Lower lobe of right lung (tissue), 2 donors: ENCODE data around the gene VENTX. TPM values are rescaled to one million over a fixed set of nuclear protein-coding genes. Genes with fewer than 3 reads are reported as not detected.

Source experiments
- ATAC-seq, 2 donors: fragments of 200-7000 bp; cut with Tn5 transposase; one replicate each; pipeline ENCODE4 v1.9.1; 2020 to 2022; ENCODE audit warnings: mild to moderate bottlenecking in 2 of 2, moderate library complexity in 2 of 2
- DNase-seq: peaks from one replicate; pipeline ENCODE4 v3.0.0-alpha.2; 2020
- H3K27ac ChIP-seq: fragments of 200-600 bp; one replicate; pipeline ENCODE4 v1.8.0; 2022
- H3K27me3 ChIP-seq: fragments of 200-600 bp; one replicate; pipeline ENCODE4 v1.8.0; 2022; ENCODE audit warnings: low read depth
- H3K36me3 ChIP-seq: fragments of 200-600 bp; one replicate; pipeline ENCODE4 v1.8.0; 2022; ENCODE audit warnings: mild to moderate bottlenecking
- H3K4me1 ChIP-seq: fragments of 200-600 bp; one replicate; pipeline ENCODE4 v1.8.0; 2022
- H3K4me3 ChIP-seq: fragments of 200-600 bp; one replicate; pipeline ENCODE4 v1.8.0; 2022; ENCODE audit warnings: mild to moderate bottlenecking
- H3K9me3 ChIP-seq: fragments of 200-600 bp; one replicate; pipeline ENCODE4 v1.8.0; 2022
- intact Hi-C: fragments of 100-400 bp; cut with DNase I; formaldehyde crosslinking; loops from one replicate; pipeline ENCODE4 v1.11.0; 2022
- total RNA-seq: library from RNA; stranded (reverse); fragmentation: NEBNext Ultra II Directional; extraction: Animal tissue kit (Norgen Biotek cat#: 25700); gene quantifications from one replicate; pipeline ENCODE4 v1.2.1, GENCODE V29; 2021
- TF ChIP-seq, protein P1 (sequence below): fragments of 200-600 bp; IDR thresholded peaks from one replicate; pipeline ENCODE4 v1.8.0; 2022; ENCODE audit warnings: antibody characterized with exemption, mild to moderate bottlenecking
- donor health status: DM: no; HTN: yes; CAD: no; lungs with severe emphysema.

The VENTX gene
- total RNA-seq, 1 donor from 2014 or later: 4.5 TPM

DNA sequence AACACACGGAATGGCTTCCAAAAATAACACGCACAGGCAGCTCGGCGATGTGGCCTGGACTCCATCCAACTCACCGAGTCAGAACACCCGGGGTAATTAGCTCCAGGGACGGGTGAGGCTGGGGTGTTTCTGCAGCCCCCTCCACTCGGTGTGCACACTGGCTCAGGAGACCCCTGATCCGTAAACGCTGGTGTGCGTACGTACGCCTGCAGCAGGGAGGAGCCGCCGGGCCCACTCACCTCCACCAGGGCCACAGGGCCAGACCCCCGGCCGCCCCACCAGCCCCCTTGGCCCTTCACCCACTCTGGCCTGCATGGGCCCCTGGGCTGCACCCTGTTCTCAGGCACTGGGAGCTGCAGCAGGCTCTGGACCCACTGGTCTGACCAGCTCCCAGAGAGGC is 30.0 kb upstream of the VENTX start:
- TF ChIP-seq, protein P1, sequence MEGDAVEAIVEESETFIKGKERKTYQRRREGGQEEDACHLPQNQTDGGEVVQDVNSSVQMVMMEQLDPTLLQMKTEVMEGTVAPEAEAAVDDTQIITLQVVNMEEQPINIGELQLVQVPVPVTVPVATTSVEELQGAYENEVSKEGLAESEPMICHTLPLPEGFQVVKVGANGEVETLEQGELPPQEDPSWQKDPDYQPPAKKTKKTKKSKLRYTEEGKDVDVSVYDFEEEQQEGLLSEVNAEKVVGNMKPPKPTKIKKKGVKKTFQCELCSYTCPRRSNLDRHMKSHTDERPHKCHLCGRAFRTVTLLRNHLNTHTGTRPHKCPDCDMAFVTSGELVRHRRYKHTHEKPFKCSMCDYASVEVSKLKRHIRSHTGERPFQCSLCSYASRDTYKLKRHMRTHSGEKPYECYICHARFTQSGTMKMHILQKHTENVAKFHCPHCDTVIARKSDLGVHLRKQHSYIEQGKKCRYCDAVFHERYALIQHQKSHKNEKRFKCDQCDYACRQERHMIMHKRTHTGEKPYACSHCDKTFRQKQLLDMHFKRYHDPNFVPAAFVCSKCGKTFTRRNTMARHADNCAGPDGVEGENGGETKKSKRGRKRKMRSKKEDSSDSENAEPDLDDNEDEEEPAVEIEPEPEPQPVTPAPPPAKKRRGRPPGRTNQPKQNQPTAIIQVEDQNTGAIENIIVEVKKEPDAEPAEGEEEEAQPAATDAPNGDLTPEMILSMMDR: no peak
- DNase-seq (no peak), ATAC-seq (no peak)
- Histone ChIP-seq H3K27ac (no peak overlapping the region), H3K27me3 (no peaks in the 10 kb centered on the region), H3K4me1 (no peaks in the 10 kb centered on the region), H3K9me3 (no peaks in the 10 kb centered on the region), H3K4me3 (no peak overlapping the region), H3K36me3 (no peaks in the 10 kb centered on the region)
- intact Hi-C loops: no loop called here

DNA sequence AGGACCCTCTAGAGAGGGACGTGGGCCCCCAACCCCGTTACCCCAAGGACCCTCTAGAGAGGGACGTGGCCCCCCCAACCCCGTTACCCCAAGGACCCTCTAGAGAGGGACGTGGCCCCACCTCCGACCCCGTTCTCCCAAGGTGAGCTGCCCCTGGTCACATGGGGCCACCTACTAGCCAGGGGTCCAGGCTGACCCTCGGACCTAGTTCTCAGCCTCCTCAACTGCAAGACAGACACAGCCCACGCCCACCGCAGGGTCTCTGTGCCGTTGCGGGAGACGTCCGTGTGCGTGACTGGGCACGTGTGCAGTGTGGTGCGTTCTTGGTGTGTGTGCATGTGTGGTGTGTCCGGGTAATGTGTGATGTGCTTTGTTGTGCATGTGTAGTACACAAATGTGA is 29.2 kb upstream of the VENTX start:
- no peak for DNase-seq
- H3K27me3 ChIP-seq: no peaks in the 10 kb centered on the region
- no peaks in the 10 kb centered on the region for H3K36me3 ChIP-seq
- no peak overlapping the region for H3K4me3 ChIP-seq
- TF ChIP-seq, protein P1: no peak
- intact Hi-C loops: no loop called here
- no peak for ATAC-seq
- H3K9me3 ChIP-seq: no peaks in the 10 kb centered on the region
- no peak overlapping the region for H3K27ac ChIP-seq
- no peaks in the 10 kb centered on the region for H3K4me1 ChIP-seq

DNA sequence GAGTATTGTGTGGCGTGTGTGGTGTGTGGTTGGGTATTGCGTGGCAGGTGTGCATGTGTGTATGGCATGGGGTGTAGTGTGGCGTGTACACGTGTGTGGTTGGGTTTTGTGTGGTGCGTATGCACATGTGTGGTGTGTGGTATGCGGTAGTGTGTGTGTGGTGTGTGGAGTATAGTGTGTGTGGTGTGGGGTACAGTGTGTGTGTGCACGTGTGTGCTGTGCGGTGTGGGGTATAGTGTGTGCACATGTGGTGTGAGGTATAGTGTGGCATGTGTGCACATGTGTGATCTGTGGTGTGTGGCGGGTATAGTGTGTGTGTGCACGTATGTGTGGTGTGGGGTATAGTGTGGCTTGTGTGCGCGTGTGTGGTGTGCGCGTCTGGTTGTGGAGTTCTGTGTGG is 28.5 kb upstream of the VENTX start:
- ATAC-seq (no peak), DNase-seq (no peak)
- no peaks in the 10 kb centered on the region for H3K9me3 ChIP-seq
- no peaks in the 10 kb centered on the region for H3K27me3 ChIP-seq
- no peak overlapping the region for H3K27ac ChIP-seq
- TF ChIP-seq, protein P1: no peak
- intact Hi-C loops: no loop called here
- no peak overlapping the region for H3K4me3 ChIP-seq
- no peaks in the 10 kb centered on the region for H3K4me1 ChIP-seq
- no peaks in the 10 kb centered on the region for H3K36me3 ChIP-seq

DNA sequence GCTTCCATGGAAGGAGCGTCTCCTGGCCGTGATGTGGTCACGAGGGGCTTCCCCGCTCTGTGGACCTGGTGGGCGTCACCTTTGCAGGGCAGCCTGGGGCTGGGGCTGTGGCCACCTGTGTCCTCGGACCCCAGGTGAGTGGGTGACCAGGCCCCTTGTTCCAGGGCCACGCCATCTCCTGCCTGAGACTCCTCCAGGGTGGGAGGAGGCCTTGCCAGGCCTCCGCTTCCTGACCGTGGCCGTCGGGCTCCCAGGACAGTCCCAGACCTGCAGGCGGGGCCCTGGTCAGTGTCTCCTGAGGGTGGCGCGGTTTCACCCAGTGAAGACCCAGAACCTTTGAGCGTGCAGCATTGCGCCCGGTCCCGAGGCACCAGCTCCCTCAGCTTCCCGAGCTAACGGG is 28.0 kb upstream of the VENTX start:
- Histone ChIP-seq H3K36me3 (no peaks in the 10 kb centered on the region), H3K9me3 (no peaks in the 10 kb centered on the region), H3K4me3 (no peak overlapping the region), H3K4me1 (no peaks in the 10 kb centered on the region), H3K27me3 (no peaks in the 10 kb centered on the region), H3K27ac (no peak overlapping the region)
- TF ChIP-seq, protein P1: no peak
- no peak for DNase-seq
- no peak for ATAC-seq
- intact Hi-C loops: no loop called here

DNA sequence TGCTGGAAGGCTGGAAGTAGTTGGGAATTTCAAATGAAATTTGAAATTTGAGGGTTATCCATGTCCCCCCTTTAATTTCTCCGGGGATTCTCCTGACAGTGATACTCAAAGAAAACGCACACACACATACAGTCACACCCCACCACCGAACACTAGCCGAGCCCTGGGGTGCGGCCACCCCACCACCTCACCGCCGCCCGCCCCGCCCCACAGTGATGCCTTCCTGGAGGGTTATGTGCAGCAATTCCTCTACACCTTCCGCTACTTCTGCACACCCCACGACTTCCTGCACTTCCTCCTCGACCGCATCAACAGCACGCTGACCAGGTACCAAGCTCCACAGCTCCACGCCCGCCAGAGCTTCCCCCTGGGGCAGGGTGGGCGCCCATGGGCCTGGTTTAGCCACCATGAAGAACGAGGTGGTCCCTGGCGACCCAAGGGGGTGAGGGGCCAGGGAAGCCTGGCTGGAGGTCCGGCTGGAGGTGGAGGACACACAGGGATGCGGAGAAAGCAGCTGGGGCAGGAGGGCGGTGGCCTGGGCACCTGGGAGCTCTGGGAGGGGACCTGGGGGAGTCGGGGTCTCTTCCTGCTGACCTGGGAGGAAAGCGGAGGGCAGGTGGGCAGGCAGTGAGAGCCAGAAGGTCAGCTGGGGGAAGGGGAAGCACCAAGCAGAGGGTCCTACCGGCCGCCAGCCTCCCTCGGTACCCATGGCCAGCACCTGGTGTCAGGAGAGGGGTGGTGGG is 27.1 kb upstream of the VENTX start:
- Histone ChIP-seq H3K4me1 (no peaks in the 10 kb centered on the region), H3K27me3 (no peaks in the 10 kb centered on the region), H3K4me3 (no peak overlapping the region), H3K27ac (no peak overlapping the region), H3K9me3 (no peaks in the 10 kb centered on the region), H3K36me3 (no peaks in the 10 kb centered on the region)
- DNase-seq (no peak), ATAC-seq (no peak)
- intact Hi-C loops: no loop called here
- TF ChIP-seq, protein P1: no peak
